ENCODE results near the gene CDC45.

The CDC45 gene

GRCh38 chr22:19448739-19449421 is 30.8 kb upstream of the CDC45 start:
- DNase-seq = no peak

- DNase-seq = no peak
These were observed 30.3 kb upstream of the CDC45 start for GRCh38 chr22:19449422-19449767.

- no peak for DNase-seq
These were observed 29.2 kb upstream of the CDC45 start for GRCh38 chr22:19450363-19451175.

- no peak for DNase-seq
These were observed 28.1 kb upstream of the CDC45 start for GRCh38 chr22:19451570-19451969.

GRCh38 chr22:19453718-19454117 is 26.0 kb upstream of the CDC45 start:
- DNase-seq = no peak

- no peak for DNase-seq
These were observed 25.6 kb upstream of the CDC45 start for GRCh38 chr22:19454156-19454555.

- no peak for DNase-seq
These were observed 24.7 kb upstream of the CDC45 start for GRCh38 chr22:19455033-19455432.

- DNase-seq = peak in 1 of 14 donors; percentile 27
These were observed 23.9 kb upstream of the CDC45 start for GRCh38 chr22:19455585-19456370.

- no peak for DNase-seq
These were observed 23.2 kb upstream of the CDC45 start for GRCh38 chr22:19456541-19456940.

- DNase-seq = no peak
These were observed 21.8 kb upstream of the CDC45 start for GRCh38 chr22:19457828-19458428.

GRCh38 chr22:19460036-19460435 is 19.7 kb upstream of the CDC45 start:
- no peak for DNase-seq

GRCh38 chr22:19461506-19461905 is 18.2 kb upstream of the CDC45 start:
- no peak for DNase-seq

- no peak for DNase-seq
These were observed 16.7 kb upstream of the CDC45 start for GRCh38 chr22:19463008-19463407.

- DNase-seq = no peak
These were observed 15.9 kb upstream of the CDC45 start for GRCh38 chr22:19463491-19464469.

GRCh38 chr22:19464546-19464945 is 15.2 kb upstream of the CDC45 start:
- no peak for DNase-seq

GRCh38 chr22:19464975-19465374 is 14.7 kb upstream of the CDC45 start:
- no peak for DNase-seq

GRCh38 chr22:19466126-19466716 is 13.5 kb upstream of the CDC45 start:
- peak in 1 of 14 donors; percentile 46 for DNase-seq

- no peak for DNase-seq
These were observed 12.6 kb upstream of the CDC45 start for GRCh38 chr22:19466848-19467752.

- no peak for DNase-seq
These were observed 11.8 kb upstream of the CDC45 start for GRCh38 chr22:19467912-19468311.

GRCh38 chr22:19469421-19469820 is 10.3 kb upstream of the CDC45 start:
- peak in 1 of 14 donors; percentile 91 for DNase-seq
